ENCODE measurements around the gene AMPH. TPM values are rescaled to one million over a fixed set of nuclear protein-coding genes. Genes with fewer than 3 reads are reported as not detected.

AMPH gene
- total and polyA plus RNA-seq, 11 donors: 0.46 to 5.3 (median 3.1) TPM

DNA sequence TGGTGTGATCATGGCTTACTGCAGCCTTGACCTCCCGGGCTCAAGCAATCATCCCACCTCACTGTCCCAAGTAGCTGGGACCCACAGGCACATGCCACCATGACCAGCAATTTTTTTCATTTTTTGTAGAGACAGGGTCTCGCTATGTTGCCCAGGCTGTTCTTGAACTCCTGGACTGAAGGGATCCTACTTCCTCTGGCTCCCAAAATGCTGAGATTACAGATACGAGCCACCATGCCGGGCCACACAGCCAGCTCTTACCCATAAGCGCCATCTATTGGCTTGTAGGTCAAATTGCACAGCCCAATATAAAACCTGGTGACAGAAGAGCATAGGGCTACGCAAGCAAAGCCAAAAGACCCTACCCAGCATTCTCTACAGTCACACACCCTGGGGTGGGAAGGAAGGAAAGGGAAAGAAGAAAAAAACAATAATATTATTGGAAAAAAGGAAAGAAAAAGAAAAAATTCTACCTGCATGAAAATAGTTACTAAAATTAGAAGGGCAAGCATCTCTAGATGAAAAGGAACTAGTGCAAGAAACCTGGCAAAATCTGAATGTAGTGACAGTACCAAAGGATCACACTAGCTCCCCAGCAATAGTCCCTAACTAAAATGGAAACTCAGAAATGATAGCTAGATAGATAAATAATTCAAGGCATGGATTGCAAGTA is 29.4 kb upstream of the AMPH start:
- ATAC-seq (peak in 3 of 4 donors; percentile 36 to 56 (median 42)), DNase-seq (peak in 2 of 5 donors; percentile 27 to 35)
- TF ChIP-seq, protein P1, sequence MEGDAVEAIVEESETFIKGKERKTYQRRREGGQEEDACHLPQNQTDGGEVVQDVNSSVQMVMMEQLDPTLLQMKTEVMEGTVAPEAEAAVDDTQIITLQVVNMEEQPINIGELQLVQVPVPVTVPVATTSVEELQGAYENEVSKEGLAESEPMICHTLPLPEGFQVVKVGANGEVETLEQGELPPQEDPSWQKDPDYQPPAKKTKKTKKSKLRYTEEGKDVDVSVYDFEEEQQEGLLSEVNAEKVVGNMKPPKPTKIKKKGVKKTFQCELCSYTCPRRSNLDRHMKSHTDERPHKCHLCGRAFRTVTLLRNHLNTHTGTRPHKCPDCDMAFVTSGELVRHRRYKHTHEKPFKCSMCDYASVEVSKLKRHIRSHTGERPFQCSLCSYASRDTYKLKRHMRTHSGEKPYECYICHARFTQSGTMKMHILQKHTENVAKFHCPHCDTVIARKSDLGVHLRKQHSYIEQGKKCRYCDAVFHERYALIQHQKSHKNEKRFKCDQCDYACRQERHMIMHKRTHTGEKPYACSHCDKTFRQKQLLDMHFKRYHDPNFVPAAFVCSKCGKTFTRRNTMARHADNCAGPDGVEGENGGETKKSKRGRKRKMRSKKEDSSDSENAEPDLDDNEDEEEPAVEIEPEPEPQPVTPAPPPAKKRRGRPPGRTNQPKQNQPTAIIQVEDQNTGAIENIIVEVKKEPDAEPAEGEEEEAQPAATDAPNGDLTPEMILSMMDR (IDR thresholded peaks at IDR 0.05): peak; percentile 33 to 63 (median 54)
- no peak for TF ChIP-seq POLR2A (IDR thresholded peaks at IDR 0.05)
- Histone ChIP-seq H3K4me1 (peaks cover 0 to 20% (median 0%) of the 10 kb centered on the region in 12 donors), H3K36me3 (no peaks in the 10 kb centered on the region), H3K27ac (no peak overlapping the region), H3K4me3 (no peak overlapping the region), H3K9me3 (peaks cover 0 to 7% (median 0%) of the 10 kb centered on the region in 12 donors), H3K27me3 (no peaks in the 10 kb centered on the region)
- intact Hi-C loops (cut with DNase I): loop anchor here in 8 of 10 donors (2.0 to 10.0 kb wide), 5 partner anchors 206 to 263 kb away; no protein-coding TSS in a partner anchor
- WGBS, 4 donors: 27 to 36% (median 32%) methylated on average over 6 of the region's 6 CpGs

DNA sequence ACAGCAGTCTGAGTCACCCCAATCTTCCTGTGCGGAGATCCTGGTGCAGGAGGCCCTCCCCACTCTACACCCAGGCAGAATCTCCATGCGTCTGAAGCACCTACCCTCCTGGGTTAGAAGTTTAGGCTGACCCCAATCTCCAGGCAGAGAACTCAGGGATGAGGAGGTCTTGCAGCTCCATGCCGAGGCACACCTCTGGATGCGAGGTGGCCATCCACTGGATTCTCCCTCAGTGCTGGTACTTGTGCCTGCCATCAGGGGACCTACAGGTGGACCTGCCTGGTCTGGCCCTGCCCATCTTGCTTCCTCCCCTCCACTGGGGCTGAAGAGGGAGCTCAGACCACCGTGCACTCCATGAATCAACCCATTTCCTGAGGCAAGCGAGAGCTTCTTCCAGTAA is 28.8 kb upstream of the AMPH start:
- peaks cover 0 to 20% (median 0%) of the 10 kb centered on the region in 12 donors for H3K4me1 ChIP-seq
- 86 to 95% (median 88%) methylated on average over 6 of the region's 6 CpGs for WGBS, 4 donors
- ATAC-seq (no peak), DNase-seq (no peak)
- intact Hi-C loops (cut with DNase I): loop anchor here (2.0 to 10.0 kb wide), 5 partner anchors 205 to 263 kb away; no protein-coding TSS in a partner anchor
- no peak overlapping the region for H3K4me3 ChIP-seq
- TF ChIP-seq POLR2A (IDR thresholded peaks at IDR 0.05): no peak
- H3K9me3 ChIP-seq: peaks cover 0 to 7% (median 0%) of the 10 kb centered on the region in 12 donors
- H3K27me3 ChIP-seq: no peaks in the 10 kb centered on the region
- H3K27ac ChIP-seq: no peak overlapping the region
- H3K36me3 ChIP-seq: no peaks in the 10 kb centered on the region

DNA sequence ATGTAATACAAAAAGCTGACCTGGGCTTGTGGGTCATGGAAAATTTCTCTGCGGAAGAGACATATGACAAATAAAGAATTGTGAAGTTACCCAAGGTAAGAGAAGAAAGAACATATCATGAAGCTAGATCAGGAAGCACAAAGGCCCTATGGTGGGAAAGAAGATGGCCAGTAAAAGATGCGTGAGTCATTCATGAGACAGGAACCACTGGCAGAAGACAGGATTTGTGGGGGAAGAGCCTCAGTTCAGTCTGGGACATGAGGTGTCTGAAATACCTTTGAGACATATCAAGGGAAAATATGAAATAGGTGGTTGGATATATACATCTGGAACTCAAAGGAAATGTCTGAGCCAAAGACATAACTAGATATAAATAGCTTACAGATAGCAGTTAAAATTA is 27.7 kb upstream of the AMPH start:
- TF ChIP-seq POLR2A (IDR thresholded peaks at IDR 0.05): no peak
- TF ChIP-seq, protein P1 (IDR thresholded peaks at IDR 0.05): no peak
- H3K4me3 ChIP-seq: no peak overlapping the region
- intact Hi-C loops (cut with DNase I): loop anchor here in 3 of 10 donors (5.0 to 10.0 kb wide), 3 partner anchors 204 to 262 kb away; no protein-coding TSS in a partner anchor
- H3K9me3 ChIP-seq: peaks cover 0 to 7% (median 0%) of the 10 kb centered on the region in 12 donors
- ATAC-seq (no peak), DNase-seq (no peak)
- WGBS, 4 donors: 84 to 95% (median 90%) methylated on average over 2 of the region's 2 CpGs
- H3K4me1 ChIP-seq: peaks cover 0 to 20% (median 0%) of the 10 kb centered on the region in 12 donors
- no peak overlapping the region for H3K27ac ChIP-seq
- no peaks in the 10 kb centered on the region for H3K36me3 ChIP-seq
- no peaks in the 10 kb centered on the region for H3K27me3 ChIP-seq

DNA sequence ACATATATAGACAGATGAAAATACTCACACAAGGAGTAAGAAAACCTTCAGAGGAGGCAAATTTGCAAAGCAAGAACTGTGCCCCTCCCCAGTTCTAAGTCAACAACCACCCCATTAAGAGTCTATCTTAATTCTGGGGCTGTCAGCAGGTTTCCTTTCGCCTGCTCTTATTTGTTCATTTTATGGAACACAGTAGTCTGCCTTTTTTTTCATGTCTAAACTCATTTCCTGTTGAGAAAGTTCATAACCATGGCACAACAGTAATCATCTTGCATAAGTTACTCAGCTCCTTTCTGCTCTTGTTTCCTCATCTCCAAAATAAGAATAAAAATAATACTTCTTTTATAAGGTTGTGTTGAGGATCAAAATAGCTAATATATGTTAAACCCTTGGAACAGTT is 25.8 kb upstream of the AMPH start:
- Histone ChIP-seq H3K9me3 (peaks cover 0 to 7% (median 0%) of the 10 kb centered on the region in 12 donors), H3K4me3 (no peak overlapping the region), H3K27me3 (no peaks in the 10 kb centered on the region), H3K4me1 (peaks cover 0 to 20% (median 0%) of the 10 kb centered on the region in 12 donors), H3K27ac (peak overlapping the region in 1 of 12 donors; percentile 23), H3K36me3 (no peaks in the 10 kb centered on the region)
- 54 to 73% (median 65%) methylated on average over 1 of the region's 1 CpG for WGBS, 4 donors
- ATAC-seq: peak in 2 of 4 donors; percentile 56 to 64
- TF ChIP-seq, protein P1 (IDR thresholded peaks at IDR 0.05): no peak
- TF ChIP-seq POLR2A (IDR thresholded peaks at IDR 0.05): no peak
- DNase-seq: no peak
- intact Hi-C loops (cut with DNase I): loop anchor here in 3 of 10 donors (5.0 to 10.0 kb wide), 3 partner anchors 202 to 260 kb away; no protein-coding TSS in a partner anchor
